Occipital lobe (tissue), 2 donors: Measurements from ENCODE around the gene PATL1. TPM values are rescaled to one million over a fixed set of nuclear protein-coding genes. Genes with fewer than 3 reads are reported as not detected.
"Not testable (repeated sequence)": the region's sequence is repeated elsewhere in the genome, so short reads cannot be mapped to it uniquely, and the experiment has no call there.

ENCODE experiments used
- DNase-seq: peaks from one replicate; lab custom pipeline; 2025; lab: John Stamatoyannopoulos, UW
- total RNA-seq: library from RNA; depleted of rRNA; stranded (reverse); fragments of >200 nt; gene quantifications from one replicate; pipeline ENCODE4 v1.2.3, GENCODE V29; 2014

PATL1 gene
- total RNA-seq, 1 donor from 2014 or later: 3.7 TPM

DNA sequence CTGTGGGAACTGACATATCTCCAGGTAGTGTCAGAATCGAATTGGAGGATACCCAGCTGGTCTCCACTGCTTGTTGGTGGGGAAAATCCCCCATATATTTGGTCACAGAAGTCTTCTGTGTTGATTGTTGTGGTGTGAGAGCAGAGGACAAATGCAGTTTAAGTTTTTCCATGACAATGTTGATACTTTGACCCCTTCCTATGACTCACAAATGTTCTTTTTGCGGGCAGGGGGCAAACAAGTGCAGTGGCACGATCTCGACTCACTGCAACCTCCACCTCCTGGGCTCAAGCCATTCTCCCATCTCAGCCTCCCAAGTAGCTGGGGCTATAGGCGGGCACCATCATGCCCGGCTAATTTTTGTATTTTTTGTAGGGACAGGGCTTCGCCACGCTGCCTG lies 7.4 kb upstream of the PATL1 start:
- DNase-seq: no peak

DNA sequence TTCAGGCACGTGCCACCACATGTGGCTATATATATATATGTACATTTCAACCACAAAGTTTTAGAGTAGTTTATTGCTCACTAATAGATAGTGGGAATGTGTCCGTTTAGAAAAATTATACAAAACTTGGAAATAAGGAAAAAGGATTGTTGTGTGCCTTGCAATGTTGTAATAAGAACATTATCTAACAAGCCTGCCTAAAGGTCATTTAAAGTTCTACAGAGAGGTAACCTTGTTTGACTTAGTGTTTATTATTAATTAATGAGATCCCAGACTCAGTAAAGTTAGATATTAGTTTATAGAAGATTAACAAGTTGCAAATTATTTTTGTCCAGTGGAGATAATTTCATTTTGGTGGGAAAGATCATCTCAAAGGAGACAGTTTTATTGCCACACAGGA lies 5.5 kb upstream of the PATL1 start:
- DNase-seq: no peak

DNA sequence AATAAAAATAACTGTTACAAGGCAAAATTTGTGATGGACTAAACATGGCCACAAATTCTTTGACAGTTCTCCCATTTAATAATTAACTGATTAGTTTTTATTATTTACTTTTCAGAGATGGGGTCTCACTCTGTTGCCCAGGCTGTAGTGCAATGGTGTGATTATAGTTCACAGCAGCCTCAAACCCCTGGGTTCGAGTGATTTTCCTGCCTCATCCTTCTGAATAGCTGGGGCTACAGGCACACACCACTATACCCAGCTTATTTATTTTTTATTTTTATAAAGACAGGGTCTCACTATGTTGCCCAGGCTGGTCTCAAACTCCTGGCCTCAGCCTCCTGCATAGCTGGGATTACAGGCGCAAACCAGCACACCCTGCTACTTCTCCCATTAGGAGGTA lies 4.5 kb upstream of the PATL1 start:
- DNase-seq: no peak

DNA sequence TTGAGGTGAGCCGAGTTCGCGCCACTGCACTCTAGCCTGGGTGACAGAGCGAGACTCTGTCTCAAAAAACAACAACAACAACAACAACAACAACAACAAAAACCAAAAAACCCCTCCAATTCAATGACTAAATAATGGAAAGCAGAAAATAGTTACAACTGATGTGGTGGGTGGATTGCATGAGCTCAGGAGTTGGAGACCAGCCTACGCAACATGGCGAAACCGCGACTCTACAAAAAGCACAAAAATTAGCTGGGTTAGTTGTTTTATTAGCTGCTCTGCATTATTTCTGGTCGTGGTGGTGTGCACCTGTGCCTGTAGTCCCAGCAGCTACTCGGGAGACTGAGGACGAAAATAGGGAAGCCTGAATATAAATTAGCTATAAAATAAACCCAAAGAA lies 2.6 kb upstream of the PATL1 start:
- DNase-seq: no peak

DNA sequence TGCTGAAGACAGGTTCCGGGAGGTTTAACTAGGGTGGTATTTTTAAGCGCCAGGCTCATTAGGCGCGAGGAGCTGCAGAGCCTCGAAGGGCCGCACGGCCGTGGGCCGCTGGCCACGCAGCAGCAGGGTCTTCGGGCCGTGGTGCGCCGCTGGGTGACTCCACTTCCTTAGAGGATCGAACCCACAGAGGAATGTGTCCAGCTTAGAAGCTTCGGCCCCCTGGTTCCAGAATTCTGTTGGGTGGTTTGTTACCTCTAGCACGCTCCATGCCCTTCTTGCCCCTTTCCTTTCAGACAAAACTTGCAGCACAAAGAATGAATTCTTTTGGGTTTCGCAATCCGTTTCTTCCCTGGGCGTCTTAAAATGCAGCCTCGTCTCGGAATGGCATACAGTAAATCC lies 773 bp upstream of the PATL1 start:
- DNase-seq: peak; percentile 53

DNA sequence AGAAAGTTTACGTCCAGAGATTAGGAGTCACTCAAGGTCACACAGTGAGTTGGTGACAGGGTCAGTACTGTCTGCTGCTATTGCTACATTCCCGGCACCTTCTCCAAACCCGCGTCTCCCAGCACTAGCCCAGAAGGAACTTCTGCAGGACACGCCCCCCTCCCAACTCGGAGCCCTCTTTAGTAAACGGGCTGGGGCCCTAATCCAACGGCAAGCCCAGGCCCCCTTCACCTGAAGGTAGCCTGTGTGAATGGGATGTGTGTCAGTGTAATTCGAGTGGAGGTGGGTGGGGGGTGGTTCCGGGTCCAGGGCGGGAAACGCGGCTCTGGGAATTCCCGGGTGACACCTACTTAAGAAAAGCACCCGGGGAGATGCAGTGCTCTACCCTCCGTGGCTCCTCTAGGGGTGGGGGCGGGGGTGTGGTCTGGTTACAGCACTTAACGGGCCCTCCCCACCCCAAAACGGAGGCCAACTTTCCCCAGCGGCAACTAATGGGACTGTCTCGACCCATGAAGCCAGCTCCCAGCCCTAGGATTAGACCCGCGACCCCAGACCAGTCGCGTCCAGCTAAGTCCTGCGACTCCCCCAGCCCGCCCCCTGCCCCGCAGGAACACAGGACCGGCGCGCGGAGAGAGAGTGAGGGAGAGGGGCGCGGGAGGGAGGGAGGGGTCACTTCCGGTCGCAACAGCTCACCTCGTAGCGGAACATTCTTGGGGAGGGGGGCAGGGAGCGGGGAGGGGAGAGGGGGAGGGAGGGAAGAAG lies 468 bp downstream of the PATL1 start:
- no peak for DNase-seq

DNA sequence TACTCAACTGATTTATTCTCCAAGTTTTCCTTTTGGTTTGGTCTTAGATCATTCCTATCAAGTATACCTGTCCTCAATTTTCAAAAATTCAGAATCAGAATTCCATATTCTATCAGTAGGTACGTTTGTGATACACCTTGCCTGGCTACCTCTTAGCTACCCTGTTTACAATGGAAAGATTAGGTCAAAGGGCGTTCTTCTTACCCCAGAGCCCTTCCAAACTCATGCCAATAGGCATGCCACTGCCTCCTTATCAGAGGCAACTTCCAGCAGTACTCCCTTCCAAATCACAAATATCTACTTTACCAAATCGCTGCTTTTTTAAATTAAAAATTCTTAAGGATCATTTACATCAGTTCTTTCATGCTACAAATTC lies 1.0 kb downstream of the PATL1 start:
- no peak for DNase-seq

DNA sequence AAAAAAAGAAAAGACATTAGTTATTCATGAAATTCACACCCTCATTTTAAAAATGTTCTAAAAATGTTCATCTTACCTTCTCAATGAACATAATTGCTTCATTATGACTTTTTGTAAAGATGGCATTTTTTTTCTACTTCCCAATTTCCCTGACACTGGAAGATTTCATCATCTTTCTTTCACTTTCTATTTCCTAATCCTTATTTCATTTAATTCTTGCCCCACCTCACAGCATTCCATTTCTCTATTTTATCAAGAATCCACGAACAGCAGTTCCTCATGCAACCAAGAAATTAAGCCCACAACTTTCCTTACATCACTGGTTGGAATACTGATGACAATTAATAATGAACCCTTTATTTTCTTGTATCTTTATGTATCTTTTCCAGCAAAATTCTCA lies 1.9 kb downstream of the PATL1 start:
- no peak for DNase-seq

DNA sequence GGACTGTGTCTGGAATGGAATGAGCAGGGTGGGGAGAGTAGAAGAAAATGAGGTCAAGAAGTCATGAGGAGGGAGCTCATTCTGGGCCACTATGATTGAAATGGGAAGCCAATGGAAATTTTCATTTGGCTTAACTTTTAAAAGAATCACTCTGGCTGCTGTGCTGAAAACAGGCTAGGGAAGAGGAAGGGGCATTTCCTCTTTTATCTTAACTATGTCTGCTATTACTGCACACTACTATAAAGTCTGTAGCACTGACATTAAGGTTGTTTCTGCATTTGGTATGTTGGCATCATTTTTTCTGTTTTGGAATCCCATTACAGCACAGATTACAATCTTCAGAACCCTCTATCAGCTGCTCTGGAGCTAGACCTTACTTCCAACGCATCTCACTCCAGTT lies 8.2 kb downstream of the PATL1 start:
- DNase-seq: no peak

DNA sequence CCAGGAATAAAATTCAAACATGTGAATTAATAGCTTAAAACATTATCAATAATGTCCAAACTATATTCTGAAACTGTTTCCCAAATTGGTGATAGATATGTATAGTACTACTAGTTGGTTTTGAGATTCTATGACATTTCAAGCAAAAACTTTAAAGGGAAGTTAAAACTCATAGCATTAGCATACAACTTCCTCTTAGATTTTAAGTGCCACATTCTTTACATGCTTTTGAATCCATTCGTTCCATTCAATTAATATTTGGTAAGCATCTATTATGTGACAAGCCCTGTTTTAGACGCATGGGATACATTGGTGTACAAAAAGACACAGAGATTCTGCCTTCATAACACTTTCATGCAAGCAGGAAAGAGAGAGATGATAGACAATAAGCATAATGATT lies 8.9 kb downstream of the PATL1 start:
- no peak for DNase-seq

DNA sequence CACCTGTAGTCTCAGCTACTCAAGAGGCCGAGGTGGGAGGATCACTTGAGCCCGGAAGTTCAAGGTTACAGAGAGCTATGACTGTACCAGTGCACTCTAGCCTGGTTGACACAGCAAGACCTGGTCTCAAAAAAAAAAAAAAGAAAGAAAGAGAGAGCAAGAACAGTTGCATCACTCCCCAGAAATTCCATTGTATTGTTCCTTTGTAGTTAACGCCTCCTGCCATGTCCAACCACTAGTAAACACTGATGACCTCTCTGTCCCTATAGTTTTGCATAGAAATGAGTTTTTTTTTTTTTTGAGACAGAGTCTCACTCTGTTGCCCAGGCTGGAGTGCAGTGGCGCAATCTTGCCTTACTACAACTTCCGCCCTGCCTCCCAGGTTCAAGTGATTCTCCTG lies 10.8 kb downstream of the PATL1 start:
- no peak for DNase-seq

DNA sequence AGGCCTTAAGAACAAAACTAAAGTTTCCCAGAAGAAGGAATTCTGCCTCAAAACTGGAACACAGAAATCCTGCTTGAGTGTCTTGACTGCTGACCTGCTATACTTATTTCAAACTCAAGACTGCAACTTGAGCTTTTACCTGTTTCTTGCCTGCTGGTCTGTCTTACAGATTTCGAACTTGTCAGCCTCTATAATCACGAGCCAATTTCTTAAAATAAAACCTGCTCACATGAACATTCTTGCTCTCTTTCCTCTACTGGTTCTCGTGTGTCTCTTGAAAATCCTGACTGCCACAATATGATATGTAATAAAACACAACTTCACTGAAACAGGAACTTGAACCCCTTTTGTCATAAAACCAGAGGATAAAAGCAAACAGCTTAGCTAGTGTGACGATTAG lies 13.9 kb downstream of the PATL1 start:
- no peak for DNase-seq

DNA sequence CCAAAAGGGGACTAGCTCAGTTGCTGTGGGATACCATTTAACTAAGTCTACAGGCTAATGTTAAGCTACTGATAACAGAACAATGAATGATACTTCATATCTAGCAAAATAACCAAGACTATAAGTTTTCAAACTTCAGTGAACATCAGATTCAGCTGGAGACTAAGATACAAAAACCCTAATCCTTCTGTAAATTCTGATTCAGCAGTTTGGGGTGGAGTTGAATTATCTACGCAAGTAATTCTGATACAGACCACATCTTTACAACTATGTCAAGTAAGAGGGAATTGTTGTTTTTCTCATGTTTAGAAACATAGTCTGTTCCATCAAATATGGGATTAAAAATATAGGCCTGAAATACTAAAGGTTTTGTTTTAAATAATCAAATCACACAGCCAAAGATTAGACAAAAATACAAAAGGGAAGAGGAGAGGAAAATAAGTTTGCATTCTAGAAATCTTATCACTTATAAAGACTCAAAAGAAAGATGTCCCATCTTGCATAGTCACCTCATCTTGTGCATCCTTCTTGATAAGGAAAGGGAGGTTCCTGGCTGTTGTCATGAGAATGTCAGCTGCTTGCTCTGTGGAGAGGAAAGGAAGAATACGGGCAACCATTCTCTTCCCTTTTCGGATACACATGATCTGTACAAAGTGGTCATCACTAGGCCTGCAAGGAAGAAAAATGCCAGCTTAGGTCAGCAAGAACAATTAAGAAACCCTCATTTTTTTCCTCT lies 21.4 kb downstream of the PATL1 start:
- no peak for DNase-seq

DNA sequence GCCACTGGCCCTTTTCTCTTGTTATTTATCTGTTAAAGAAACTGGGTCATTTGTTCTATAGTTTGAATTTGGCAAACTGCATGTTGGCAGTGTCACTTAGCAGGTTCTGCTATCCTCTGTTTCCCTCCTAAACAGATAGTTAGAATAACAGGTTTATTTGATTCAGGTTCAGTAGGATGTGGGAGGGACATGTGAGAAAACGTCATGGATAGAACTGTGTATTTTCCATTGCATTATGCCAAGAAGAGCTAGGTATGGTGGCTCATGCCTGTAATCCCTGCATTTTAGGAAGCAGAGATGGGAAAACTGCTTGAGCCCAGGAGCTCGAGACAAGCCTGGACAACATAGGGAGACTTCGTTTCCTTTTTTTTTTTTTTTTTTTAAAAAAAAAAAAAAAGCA lies 24.3 kb downstream of the PATL1 start:
- no peak for DNase-seq

DNA sequence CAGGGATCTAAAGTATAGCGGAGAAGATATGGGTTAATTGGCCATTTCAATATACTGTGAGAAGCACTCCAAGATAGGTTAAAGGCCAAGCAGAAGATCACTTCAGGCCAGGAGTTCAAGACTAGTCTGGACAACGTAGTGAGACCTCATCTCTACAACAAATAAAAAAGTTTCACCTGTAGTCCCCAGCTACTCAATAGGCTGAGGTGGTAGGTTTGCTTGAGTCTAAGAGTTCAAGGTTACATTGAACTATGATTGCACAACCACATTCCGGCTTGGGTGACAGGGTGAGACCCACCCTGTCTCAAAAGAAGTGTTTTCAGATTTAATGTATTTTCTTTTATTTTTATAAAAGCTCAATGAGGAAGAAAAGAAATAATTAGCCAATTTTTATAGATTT lies 25.4 kb downstream of the PATL1 start:
- no peak for DNase-seq

DNA sequence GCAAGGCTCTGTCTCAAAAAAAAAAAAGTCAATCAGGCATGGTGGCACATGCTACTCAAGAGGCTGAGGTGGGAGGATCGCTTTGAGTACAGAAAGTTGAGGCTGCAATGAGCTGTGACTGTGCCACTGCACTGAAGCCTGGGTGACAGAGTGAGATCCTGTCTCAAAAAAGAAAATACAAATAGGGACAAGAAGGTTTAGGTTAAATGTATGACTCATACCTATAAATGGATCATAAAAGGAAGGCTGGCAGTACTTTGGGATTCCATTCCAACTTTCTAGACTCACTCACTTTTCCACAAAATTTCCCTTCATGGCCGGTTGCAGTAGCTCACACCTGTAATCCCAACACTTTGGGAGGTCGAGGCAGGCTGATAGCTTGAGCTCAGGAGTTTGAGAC lies 27.7 kb downstream of the PATL1 start:
- no peak for DNase-seq

DNA sequence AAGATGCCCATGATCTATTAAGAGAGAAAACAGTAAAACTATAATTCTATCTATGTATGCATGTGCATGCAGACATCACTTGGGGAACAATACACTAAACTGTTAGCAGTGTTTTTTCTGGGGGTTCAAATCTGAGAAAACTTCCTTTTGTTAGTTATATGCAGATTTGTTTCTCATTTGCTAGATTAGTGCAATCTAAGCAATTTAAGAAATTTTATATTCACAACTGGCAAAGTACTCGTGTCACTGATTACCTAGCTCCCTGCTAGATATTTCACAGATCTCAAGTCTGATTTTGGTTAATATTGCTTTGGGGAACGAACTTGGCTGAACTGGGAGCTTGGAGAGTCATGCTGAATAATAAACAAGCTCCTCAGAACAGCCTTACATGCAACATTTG lies 38.3 kb downstream of the PATL1 start:
- DNase-seq: no peak

DNA sequence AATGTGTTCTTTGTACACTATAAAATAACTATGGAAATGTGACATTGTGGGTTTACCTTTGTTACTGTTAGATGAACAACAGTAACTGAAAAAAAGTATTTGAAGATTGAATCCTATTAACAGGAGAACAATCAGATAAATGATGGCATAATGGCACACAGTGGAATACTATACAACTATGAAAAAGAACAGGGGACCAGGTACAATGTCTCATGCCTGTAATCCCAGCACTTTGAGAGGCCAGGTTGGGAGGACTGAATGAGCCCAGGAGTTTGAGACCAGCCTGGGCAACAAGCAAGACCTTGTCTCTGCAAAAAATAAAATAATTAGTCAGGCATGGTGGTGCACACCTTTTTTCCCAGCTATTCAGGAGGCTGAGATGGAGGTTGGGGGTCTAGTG lies 38.8 kb downstream of the PATL1 start:
- DNase-seq: no peak

DNA sequence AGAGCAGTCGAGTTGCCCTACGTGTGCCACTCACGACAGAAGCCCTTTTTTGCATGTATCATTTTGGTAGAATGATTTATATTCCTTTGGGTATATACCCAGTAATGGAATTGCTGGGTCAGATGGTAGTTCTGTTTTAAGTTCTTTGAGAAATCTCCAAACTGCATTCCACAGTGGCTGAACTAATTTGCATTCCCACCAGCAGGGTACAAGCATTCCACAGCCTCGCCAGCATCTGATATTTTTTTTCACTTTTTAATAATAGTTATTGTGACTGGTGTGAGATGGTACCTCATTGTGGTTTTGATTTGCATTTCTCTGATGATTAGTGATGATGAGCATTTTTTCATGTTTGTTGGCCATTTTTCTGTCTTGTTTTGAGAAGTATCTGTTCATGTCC lies 41.9 kb downstream of the PATL1 start:
- not testable (repeated sequence) for DNase-seq

DNA sequence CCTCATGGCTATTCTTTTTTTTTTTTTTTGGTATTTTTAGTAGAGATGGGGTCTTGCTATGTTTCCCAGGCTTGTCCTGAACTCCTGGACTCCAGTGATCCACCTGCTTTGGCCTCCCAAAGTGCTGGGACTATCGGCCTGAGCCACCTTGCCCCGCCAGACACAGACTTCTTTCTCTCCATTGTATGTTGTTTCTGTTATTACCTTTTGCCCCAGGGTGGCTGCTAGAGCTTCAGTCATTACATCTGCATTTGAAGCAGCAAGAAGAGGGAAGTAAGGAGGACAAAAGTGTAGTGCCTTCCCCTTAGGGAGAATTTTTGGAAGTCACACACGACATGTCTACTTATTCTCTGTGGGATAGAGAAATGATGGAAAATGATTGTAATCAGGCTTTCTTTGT lies 43.1 kb downstream of the PATL1 start:
- no peak for DNase-seq

DNA sequence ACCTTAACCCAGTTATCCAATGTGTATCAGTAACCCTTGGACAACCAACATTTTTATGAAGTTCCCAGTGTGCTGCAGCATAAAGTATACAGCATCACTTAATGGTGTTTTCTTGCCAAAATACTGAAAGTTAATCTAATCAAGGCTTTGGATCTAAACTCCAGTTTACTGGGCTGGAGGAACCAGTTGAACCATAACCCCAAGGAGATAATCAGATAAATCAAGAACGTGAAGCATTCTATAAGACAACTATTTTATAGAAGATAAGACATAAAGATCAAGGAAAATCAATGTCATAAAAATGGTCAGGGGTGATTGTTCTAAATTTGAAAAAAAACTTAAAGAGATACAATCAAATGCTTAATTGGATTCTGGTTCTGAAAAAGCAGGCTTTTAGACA lies 51.0 kb downstream of the PATL1 start:
- DNase-seq: no peak

DNA sequence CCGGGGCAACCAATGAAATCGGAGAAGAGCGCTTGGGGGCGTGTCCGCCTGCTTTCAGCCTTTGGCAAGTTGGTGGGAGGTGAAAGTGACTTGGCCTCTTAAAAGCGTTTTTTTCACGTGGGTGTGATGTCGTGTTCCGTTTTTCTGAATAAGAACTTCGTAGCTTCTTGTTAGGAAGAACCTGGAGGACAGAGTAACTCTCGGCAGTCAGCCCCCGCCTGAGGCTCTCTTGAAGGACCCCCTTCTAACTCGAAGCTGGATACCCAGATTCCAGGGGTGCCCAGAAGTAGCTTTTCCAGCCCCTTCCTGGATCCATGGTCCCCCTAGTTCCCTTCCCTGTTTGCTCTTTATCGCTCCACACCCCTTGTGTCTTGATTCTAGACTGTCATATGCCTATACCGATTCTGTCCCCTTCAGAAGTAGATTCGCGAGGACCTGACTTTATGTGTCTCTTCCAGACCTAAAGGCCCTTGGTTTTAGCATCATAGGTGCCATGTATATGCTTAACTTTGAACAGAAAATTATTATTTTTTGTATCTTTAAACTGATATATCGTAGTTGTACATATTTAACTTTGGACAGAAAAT lies 52.3 kb downstream of the PATL1 start:
- no peak for DNase-seq
